Heart left ventricle (tissue), 16 donors: ENCODE results near the gene TNRC18. TPM values are rescaled to one million over a fixed set of nuclear protein-coding genes. Genes with fewer than 3 reads are reported as not detected.

Experiments
- ATAC-seq, 4 donors: fragments of 200-7000 bp; cut with Tn5 transposase; one replicate each; pipeline ENCODE4 v1.9.1; 2020 to 2022; ENCODE audit warnings: moderate library complexity in 4 of 4, mild to moderate bottlenecking in 3 of 4, moderate number of reproducible peaks in 1 of 4
- DNase-seq, 5 donors: peaks; one replicate each; pipeline ENCODE4 v3.0.0-alpha.2; 2020
- H3K27ac ChIP-seq, 12 donors: fragments of 200-600 bp; sonication (generic) in 4 of 12; one replicate each; pipeline versions ENCODE4 v1.5.0 to v1.8.0; 2016 to 2022; ENCODE audit warnings: mild to moderate bottlenecking in 2 of 12
- H3K27me3 ChIP-seq, 9 donors: fragments of 200-600 bp; sonication (generic) in 2 of 9; one replicate each; pipeline versions ENCODE4 v1.5.1 to v1.8.0; 2016 to 2022; ENCODE audit warnings: mild to moderate bottlenecking in 3 of 9
- H3K36me3 ChIP-seq, 9 donors: fragments of 200-600 bp; sonication (generic) in 2 of 9; one replicate each; pipeline versions ENCODE4 v1.5.0 to v1.8.0; 2018 to 2022; ENCODE audit warnings: mild to moderate bottlenecking in 2 of 9
- H3K4me1 ChIP-seq, 12 donors: fragments of 200-600 bp; sonication (generic) in 4 of 12; one replicate each; pipeline versions ENCODE4 v1.5.0 to v1.8.0; 2016 to 2022; ENCODE audit warnings: mild to moderate bottlenecking in 3 of 12
- H3K4me3 ChIP-seq, 12 donors: fragments of 200-600 bp; sonication (generic) in 4 of 12; one replicate each; pipeline versions ENCODE4 v1.5.0 to v1.8.0; 2017 to 2022; ENCODE audit warnings: mild to moderate bottlenecking in 9 of 12, moderate library complexity in 4 of 12
- H3K9me3 ChIP-seq, 12 donors: fragments of 200-600 bp; sonication (generic) in 4 of 12; one replicate each; pipeline versions ENCODE4 v1.5.0 to v1.8.0; 2016 to 2022; ENCODE audit warnings: mild to moderate bottlenecking in 1 of 12
- POLR2A ChIP-seq, 2 donors: fragments of 450-650 bp; IDR thresholded peaks; one replicate each; pipeline ENCODE4 v1.6.1; 2017; ENCODE audit warnings: antibody characterized with exemption in 2 of 2, mild to moderate bottlenecking in 2 of 2, moderate library complexity in 2 of 2
- WGBS, 4 donors: extraction: QIAGEN DNeasy Blood & Tissue Kit in 2 of 4; methylation state at CpG; one replicate each; pipeline versions ENCODE4 v1.1.5 to v1.1.7; 2013 to 2018; 5-methylcytosine and 5-hydroxymethylcytosine counted together
- intact Hi-C, 10 donors: fragments of 100-400 bp; cut with DNase I; formaldehyde crosslinking; loops; one replicate each; pipeline versions ENCODE4 v1.11.1 to v1.14.2; 2022
- polyA plus RNA-seq, 2 donors: library from polyadenylated mRNA; stranded (reverse); fragments of 200-250 nt; gene quantifications; one replicate each; pipeline ENCODE4 v1.2.3, GENCODE V29; 2013
- total RNA-seq, 9 donors: library from RNA; depleted of rRNA in 2 of 9; stranded (reverse); fragments of >200 nt in 2 of 9; fragmentation: NEBNext Ultra II Directional in 3 of 9; extraction: Animal tissue kit (Norgen Biotek cat#: 25700) in 3 of 9; gene quantifications; one replicate each; pipeline versions ENCODE4 v1.1.0 to v1.2.4, GENCODE V29; 2016 to 2023
- TF ChIP-seq, protein P1 (sequence below), 12 donors: fragments of 200-600 bp; sonication (generic) in 4 of 12; IDR thresholded peaks; one replicate each; pipeline versions ENCODE4 v1.5.0 to v1.8.0; 2018 to 2022; ENCODE audit warnings: antibody characterized with exemption in 12 of 12, mild to moderate bottlenecking in 5 of 12
- donor health status: ischemic (EF 13 %, LVEDD 7.1; RV severe dilation, severe dysfunction).
- donor health status: healthy with polysubstance abuse.
- donor health status: DM: no; HTN: yes; CAD: no.
- donor health status: DM: no; HTN: no; CAD: no.
- donor health status: ischemic (EF 25% LVEDD 6.9; RV normal size, moderate dysfunction).
- donor health status: ischemic (EF 25% LVEDD 5.7; RV mildly dilated, moderate dysfunction).
- donor health status: healthy.
- donor health status: DM: yes; HTN: yes; CAD: no.
- donor health status: ischemic (EF 35%, LVEDD 5.7; RV mildly dilated, moderate dysfunction).
- donor health status: nonischemic (EF 11% LVEDD 7.7; RV severe dilation, severe dysfunction).
- donor health status: DM: yes; HTN: yes; CAD: no.
- donor health status: PGD.
- donor health status: ischemic (EF 29% LVEDD 5.4; RV normal size, mild dysfunction).
- donor health status: nonischemic (EF 23%, LVEDD 6.1; RV moderate dilation, normal function).

Gene TNRC18
- total and polyA plus RNA-seq, 11 donors = 23.4 to 66.6 (median 33.7) TPM

DNA sequence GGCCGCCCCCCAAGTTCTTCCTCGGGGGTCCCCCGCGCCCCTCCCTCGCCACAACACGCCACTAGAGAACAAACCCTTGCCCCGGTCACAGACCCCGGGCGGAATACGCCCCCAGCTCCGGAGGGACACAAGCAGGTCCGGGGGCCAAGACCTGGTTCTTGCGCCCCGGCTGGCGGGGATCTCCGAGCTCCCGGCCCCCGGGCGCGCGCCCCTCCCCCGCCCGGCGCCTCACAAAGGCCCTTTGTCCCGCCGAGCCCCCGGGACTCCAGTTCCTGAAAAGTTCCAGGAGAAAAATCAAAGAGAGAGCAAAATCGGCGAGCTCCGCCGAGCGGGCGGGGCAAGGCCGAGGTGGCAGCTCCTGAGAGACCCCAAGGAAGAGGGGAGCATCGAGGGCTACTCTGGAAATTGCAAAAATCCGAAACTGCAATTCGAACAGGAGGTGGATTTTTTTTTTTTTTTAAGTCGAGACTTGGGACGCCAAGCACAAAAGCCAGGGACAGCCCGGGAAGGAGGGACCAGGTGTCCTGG lies 4.0 kb downstream of the TNRC18 start:
- peaks cover 6 to 36% (median 19%) of the 10 kb centered on the region in 12 donors for H3K4me1 ChIP-seq
- DNase-seq (peak in 3 of 5 donors; percentile 32 to 62 (median 51)), ATAC-seq (no peak)
- H3K36me3 ChIP-seq = peaks cover 0 to 16% (median 0%) of the 10 kb centered on the region in 9 donors
- H3K4me3 ChIP-seq = peak overlapping the region; percentile 81 to 99 (median 94)
- intact Hi-C loops = no loop called here
- H3K27me3 ChIP-seq = peaks cover 0 to 9% (median 0%) of the 10 kb centered on the region in 9 donors
- 1 to 3% (median 1%) methylated on average over 28 to 40 of the region's 40 CpGs for WGBS, 4 donors
- no peaks in the 10 kb centered on the region for H3K9me3 ChIP-seq
- TF ChIP-seq, protein P1, sequence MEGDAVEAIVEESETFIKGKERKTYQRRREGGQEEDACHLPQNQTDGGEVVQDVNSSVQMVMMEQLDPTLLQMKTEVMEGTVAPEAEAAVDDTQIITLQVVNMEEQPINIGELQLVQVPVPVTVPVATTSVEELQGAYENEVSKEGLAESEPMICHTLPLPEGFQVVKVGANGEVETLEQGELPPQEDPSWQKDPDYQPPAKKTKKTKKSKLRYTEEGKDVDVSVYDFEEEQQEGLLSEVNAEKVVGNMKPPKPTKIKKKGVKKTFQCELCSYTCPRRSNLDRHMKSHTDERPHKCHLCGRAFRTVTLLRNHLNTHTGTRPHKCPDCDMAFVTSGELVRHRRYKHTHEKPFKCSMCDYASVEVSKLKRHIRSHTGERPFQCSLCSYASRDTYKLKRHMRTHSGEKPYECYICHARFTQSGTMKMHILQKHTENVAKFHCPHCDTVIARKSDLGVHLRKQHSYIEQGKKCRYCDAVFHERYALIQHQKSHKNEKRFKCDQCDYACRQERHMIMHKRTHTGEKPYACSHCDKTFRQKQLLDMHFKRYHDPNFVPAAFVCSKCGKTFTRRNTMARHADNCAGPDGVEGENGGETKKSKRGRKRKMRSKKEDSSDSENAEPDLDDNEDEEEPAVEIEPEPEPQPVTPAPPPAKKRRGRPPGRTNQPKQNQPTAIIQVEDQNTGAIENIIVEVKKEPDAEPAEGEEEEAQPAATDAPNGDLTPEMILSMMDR (IDR thresholded peaks at IDR 0.05) = no peak
- no peak for TF ChIP-seq POLR2A (IDR thresholded peaks at IDR 0.05)
- peak overlapping the region; percentile 96 to 100 (median 100) for H3K27ac ChIP-seq

DNA sequence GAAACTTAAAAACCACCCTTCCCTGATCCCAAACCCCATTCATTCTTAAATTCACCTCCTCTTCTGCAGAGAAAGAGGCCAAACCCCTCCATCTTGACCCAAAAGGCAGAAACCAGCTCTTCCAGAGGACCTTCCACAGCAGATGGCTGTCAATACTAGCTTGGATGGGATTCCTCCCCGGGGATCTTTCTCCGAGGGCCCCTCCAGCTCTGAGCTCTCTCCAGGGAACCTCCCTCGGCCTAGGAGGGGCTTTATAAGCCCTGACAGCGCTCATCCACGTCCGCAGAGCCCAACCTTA lies 5.4 kb downstream of the TNRC18 start:
- peaks cover 6 to 37% (median 21%) of the 10 kb centered on the region in 12 donors for H3K4me1 ChIP-seq
- 15 to 28% (median 22%) methylated on average over 6 of the region's 6 CpGs for WGBS, 4 donors
- no peaks in the 10 kb centered on the region for H3K9me3 ChIP-seq
- peaks cover 0 to 9% (median 0%) of the 10 kb centered on the region in 9 donors for H3K27me3 ChIP-seq
- intact Hi-C loops = no loop called here
- ATAC-seq (peak in 1 of 4 donors; percentile 3), DNase-seq (peak in 2 of 5 donors; percentile 34 to 60)
- H3K27ac ChIP-seq = peak overlapping the region in 11 of 12 donors; percentile 50 to 100 (median 100)
- H3K4me3 ChIP-seq = peak overlapping the region in 8 of 12 donors; percentile 81 to 99 (median 94)
- TF ChIP-seq, protein P1 (IDR thresholded peaks at IDR 0.05) = no peak
- TF ChIP-seq POLR2A (IDR thresholded peaks at IDR 0.05) = no peak
- H3K36me3 ChIP-seq = peaks cover 0 to 16% (median 0%) of the 10 kb centered on the region in 9 donors

DNA sequence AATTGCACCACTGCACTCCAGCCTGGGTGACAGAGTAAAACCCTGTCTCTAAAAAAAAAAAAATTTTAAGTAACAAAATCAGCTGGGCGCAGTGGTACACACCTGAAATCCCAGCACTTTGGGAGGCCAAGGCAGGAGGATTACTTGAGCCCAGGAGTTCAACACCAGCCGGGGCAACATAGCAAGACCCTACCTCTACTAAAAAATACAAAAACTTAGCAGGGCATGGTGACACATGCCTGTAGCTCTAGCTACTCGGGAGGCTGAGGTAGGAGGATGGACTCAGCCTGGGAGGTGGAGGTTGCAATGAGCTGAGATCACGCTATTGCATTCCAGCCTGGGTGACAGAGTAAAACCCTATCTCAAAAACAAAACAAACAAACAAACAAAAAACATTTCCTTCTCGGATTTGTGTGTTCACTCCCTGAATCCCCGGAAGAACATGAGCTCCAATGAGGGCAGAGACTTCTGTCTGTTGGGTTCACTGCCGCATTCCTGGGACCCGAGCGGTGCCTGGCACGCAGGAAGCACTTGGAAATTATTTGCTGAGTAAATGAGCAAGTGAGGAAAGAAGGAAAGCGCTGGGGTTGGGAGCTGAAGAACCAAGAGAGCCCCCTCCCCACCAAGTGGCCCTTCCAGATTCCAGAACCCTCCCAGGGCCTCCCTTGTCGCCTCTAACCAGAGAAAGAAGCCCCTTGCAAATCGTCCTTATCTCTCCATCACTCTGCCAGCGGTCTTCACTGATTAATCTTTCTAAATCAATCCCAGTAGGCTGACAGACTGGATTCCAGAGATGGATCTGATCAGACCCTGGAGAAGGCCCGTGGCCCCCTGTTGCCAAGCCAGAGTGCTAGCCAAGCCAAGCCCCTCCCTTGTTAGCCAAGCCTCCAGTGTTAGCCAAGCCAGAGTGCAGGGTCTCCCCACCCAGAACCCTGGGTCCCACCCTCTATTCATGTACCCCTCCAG lies 6.2 kb downstream of the TNRC18 start:
- Histone ChIP-seq H3K4me3 (peak overlapping the region in 3 of 12 donors; percentile 95 to 99 (median 99)), H3K27me3 (peaks cover 0 to 5% (median 0%) of the 10 kb centered on the region in 9 donors), H3K36me3 (peaks cover 0 to 16% (median 0%) of the 10 kb centered on the region in 9 donors), H3K4me1 (peaks cover 6 to 41% (median 22%) of the 10 kb centered on the region in 12 donors), H3K27ac (peak overlapping the region in 7 of 12 donors; percentile 96 to 100 (median 100)), H3K9me3 (no peaks in the 10 kb centered on the region)
- whole genome bisulfite sequencing, 4 donors = 74 to 84% (median 76%) methylated on average over 15 of the region's 15 CpGs
- no peak for ATAC-seq
- DNase-seq = no peak
- intact Hi-C loops = no loop called here
- TF ChIP-seq POLR2A (IDR thresholded peaks at IDR 0.05) = no peak
- TF ChIP-seq, protein P1 (IDR thresholded peaks at IDR 0.05) = no peak

DNA sequence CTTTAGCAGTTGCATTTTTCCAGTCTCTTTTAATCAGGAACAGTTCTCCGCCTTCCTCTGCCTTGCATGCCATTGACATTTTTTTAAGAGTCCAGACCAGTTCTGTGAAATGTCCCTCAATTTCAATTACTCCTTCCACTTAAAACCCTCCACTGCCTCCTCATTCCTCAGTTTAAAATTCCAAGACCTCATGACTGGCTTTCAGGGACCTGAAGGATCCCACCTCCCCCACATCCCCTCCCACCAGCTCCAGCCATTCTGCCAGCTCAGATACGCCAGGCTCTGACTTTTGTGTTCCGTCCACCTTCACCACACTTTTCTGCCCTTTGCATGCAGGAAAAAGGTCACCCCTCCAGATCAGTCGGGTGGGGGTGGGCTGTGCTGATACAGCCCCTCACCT lies 8.7 kb downstream of the TNRC18 start:
- intact Hi-C loops = no loop called here
- WGBS, 4 donors = 82 to 84% (median 82%) methylated on average over 4 of the region's 4 CpGs
- TF ChIP-seq, protein P1 (IDR thresholded peaks at IDR 0.05) = no peak
- H3K9me3 ChIP-seq = peaks cover 0 to 4% (median 0%) of the 10 kb centered on the region in 12 donors
- ATAC-seq (no peak), DNase-seq (no peak)
- H3K27me3 ChIP-seq = peaks cover 0 to 5% (median 0%) of the 10 kb centered on the region in 9 donors
- H3K27ac ChIP-seq = peak overlapping the region in 1 of 12 donors; percentile 100
- H3K4me3 ChIP-seq = no peak overlapping the region
- peaks cover 0 to 12% (median 0%) of the 10 kb centered on the region in 9 donors for H3K36me3 ChIP-seq
- peaks cover 6 to 36% (median 22%) of the 10 kb centered on the region in 12 donors for H3K4me1 ChIP-seq
